Measurements from ENCODE around the gene LRP5.
A peak's percentile ranks its signal among the peaks of the same experiment; 100 is the strongest.

Gene LRP5

GRCh38 chr11:68293708-68294107 is 18.7 kb upstream of the LRP5 start:
- H3K18ac ChIP-seq (ENCODE audit: low read length): no peak overlapping the region
- no peak overlapping the region for H3K9ac ChIP-seq (ENCODE audit: low read depth, low read length, poor library complexity)
- no peak overlapping the region for H3K4me2 ChIP-seq (ENCODE audit: insufficient read depth, low read length, poor library complexity, severe bottlenecking)
- no peaks in the 10 kb centered on the region for H3K79me1 ChIP-seq (ENCODE audit: low read depth, low read length)
- no peak overlapping the region for H4K91ac ChIP-seq (ENCODE audit: low read depth, low read length, poor library complexity)
- H3K27ac ChIP-seq (replicated peaks; ENCODE audit: low read length): no peak overlapping the region
- no peak overlapping the region for H3K14ac ChIP-seq (ENCODE audit: low read length)
- no peak overlapping the region for H2AFZ ChIP-seq (ENCODE audit: low read length)
- H3K23ac ChIP-seq (ENCODE audit: low read depth, low read length, poor library complexity): no peak overlapping the region
- H2BK120ac ChIP-seq (ENCODE audit: low read depth, low read length): no peak overlapping the region
- peaks cover 0 to 12% (median 0%) of the 10 kb centered on the region in 3 experiments for H3K27me3 ChIP-seq (ENCODE audit: control insufficient read depth in 3 of 3, insufficient read depth in 3 of 3, low read depth in 1 of 3, low read length in 3 of 3)
- no peak overlapping the region for H2BK15ac ChIP-seq (ENCODE audit: low read length)
- no peak overlapping the region for H2BK12ac ChIP-seq (ENCODE audit: low read length)
- no peak overlapping the region for H2AK5ac ChIP-seq (ENCODE audit: low read depth, low read length)
- DNase-seq (ENCODE audit: low spot score): no peak
- H3K4me1 ChIP-seq (ENCODE audit: control insufficient read depth in 2 of 2, insufficient read depth in 1 of 2, low read depth in 1 of 2, low read length in 2 of 2): peaks cover 0 to 2% of the 10 kb centered on the region in 2 donors
- no peak overlapping the region for H2BK5ac ChIP-seq (ENCODE audit: low read length)
- no peak overlapping the region for H4K8ac ChIP-seq (ENCODE audit: low read depth, low read length)
- H3K4me3 ChIP-seq (ENCODE audit: low read length in 2 of 2): no peak overlapping the region
- peaks cover 0 to 10% of the 10 kb centered on the region in 2 donors for H3K9me3 ChIP-seq (replicated peaks in 1 of 2; ENCODE audit: control insufficient read depth in 2 of 2, insufficient read depth in 1 of 2, low read depth in 1 of 2, low read length in 2 of 2)
- no peaks in the 10 kb centered on the region for H3K36me3 ChIP-seq (replicated peaks in 1 of 2; ENCODE audit: control insufficient read depth in 2 of 2, insufficient read depth in 2 of 2, low read length in 2 of 2)
- no peak overlapping the region for H3K4ac ChIP-seq (ENCODE audit: low read length)
- no CpG with 5 or more reads among the region's 2 CpGs for WGBS, 2 donors (ENCODE audit: extremely low coverage in 2 of 2, insufficient read length in 2 of 2, insufficient replicate concordance in 1 of 2)

DNA sequence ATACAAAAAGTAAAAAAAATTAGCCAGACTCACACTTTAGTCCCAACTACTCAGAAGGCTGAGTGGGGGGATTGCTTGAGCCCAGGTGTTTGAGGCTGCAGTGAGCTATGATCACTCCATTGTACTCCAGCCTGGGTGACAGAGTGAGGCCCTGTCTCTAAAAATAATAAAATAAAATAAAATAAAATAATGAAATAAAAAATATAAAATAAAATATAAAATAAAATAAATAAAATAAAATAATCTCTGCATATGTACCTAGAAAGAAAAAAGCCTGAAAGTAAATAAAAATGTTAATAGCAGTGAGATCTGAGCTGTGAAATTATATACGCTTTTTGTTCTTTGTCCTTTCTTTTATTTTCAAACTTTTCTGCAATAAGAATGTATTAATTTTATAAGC is 17.1 kb upstream of the LRP5 start:
- Histone ChIP-seq H3K14ac (ENCODE audit: low read length) (no peak overlapping the region), H2AK5ac (ENCODE audit: low read depth, low read length) (no peak overlapping the region), H2BK5ac (ENCODE audit: low read length) (no peak overlapping the region), H3K27me3 (ENCODE audit: control insufficient read depth in 3 of 3, insufficient read depth in 3 of 3, low read depth in 1 of 3, low read length in 3 of 3) (peaks cover 0 to 18% (median 0%) of the 10 kb centered on the region in 3 experiments), H3K23ac (ENCODE audit: low read depth, low read length, poor library complexity) (no peak overlapping the region), H3K4me2 (ENCODE audit: insufficient read depth, low read length, poor library complexity, severe bottlenecking) (no peak overlapping the region), H3K4me1 (ENCODE audit: control insufficient read depth in 2 of 2, insufficient read depth in 1 of 2, low read depth in 1 of 2, low read length in 2 of 2) (peaks cover 0 to 2% of the 10 kb centered on the region in 2 donors), H4K91ac (ENCODE audit: low read depth, low read length, poor library complexity) (no peak overlapping the region), H3K9ac (ENCODE audit: low read depth, low read length, poor library complexity) (no peak overlapping the region), H2BK120ac (ENCODE audit: low read depth, low read length) (no peak overlapping the region), H3K18ac (ENCODE audit: low read length) (no peak overlapping the region), H2BK12ac (ENCODE audit: low read length) (no peak overlapping the region), H3K9me3 (replicated peaks in 1 of 2; ENCODE audit: control insufficient read depth in 2 of 2, insufficient read depth in 1 of 2, low read depth in 1 of 2, low read length in 2 of 2) (no peaks in the 10 kb centered on the region), H2AFZ (ENCODE audit: low read length) (no peak overlapping the region), H3K4ac (ENCODE audit: low read length) (no peak overlapping the region), H3K79me1 (ENCODE audit: low read depth, low read length) (peaks cover 3% of the 10 kb centered on the region), H3K36me3 (replicated peaks in 1 of 2; ENCODE audit: control insufficient read depth in 2 of 2, insufficient read depth in 2 of 2, low read length in 2 of 2) (no peaks in the 10 kb centered on the region), H4K8ac (ENCODE audit: low read depth, low read length) (no peak overlapping the region), H3K27ac (replicated peaks; ENCODE audit: low read length) (no peak overlapping the region), H3K4me3 (ENCODE audit: low read length in 2 of 2) (no peak overlapping the region), H2BK15ac (ENCODE audit: low read length) (no peak overlapping the region)
- DNase-seq (ENCODE audit: low spot score): no peak
- no CpG with 5 or more reads among the region's 1 CpG for WGBS, 2 donors (ENCODE audit: extremely low coverage in 2 of 2, insufficient read length in 2 of 2, insufficient replicate concordance in 1 of 2)

GRCh38 chr11:68295940-68296339 is 16.5 kb upstream of the LRP5 start:
- Histone ChIP-seq H2AK5ac (ENCODE audit: low read depth, low read length) (peak overlapping the region; percentile 28), H3K27me3 (ENCODE audit: control insufficient read depth in 3 of 3, insufficient read depth in 3 of 3, low read depth in 1 of 3, low read length in 3 of 3) (peaks cover 0 to 18% (median 0%) of the 10 kb centered on the region in 3 experiments), H2BK5ac (ENCODE audit: low read length) (no peak overlapping the region), H3K18ac (ENCODE audit: low read length) (no peak overlapping the region), H3K4ac (ENCODE audit: low read length) (no peak overlapping the region), H3K4me2 (ENCODE audit: insufficient read depth, low read length, poor library complexity, severe bottlenecking) (no peak overlapping the region), H3K14ac (ENCODE audit: low read length) (no peak overlapping the region), H3K9me3 (replicated peaks in 1 of 2; ENCODE audit: control insufficient read depth in 2 of 2, insufficient read depth in 1 of 2, low read depth in 1 of 2, low read length in 2 of 2) (no peaks in the 10 kb centered on the region), H3K27ac (replicated peaks; ENCODE audit: low read length) (no peak overlapping the region), H3K79me1 (ENCODE audit: low read depth, low read length) (peaks cover 3% of the 10 kb centered on the region), H3K9ac (ENCODE audit: low read depth, low read length, poor library complexity) (no peak overlapping the region), H2BK120ac (ENCODE audit: low read depth, low read length) (no peak overlapping the region), H2AFZ (ENCODE audit: low read length) (no peak overlapping the region), H3K4me1 (ENCODE audit: control insufficient read depth in 2 of 2, insufficient read depth in 1 of 2, low read depth in 1 of 2, low read length in 2 of 2) (peaks cover 0 to 2% of the 10 kb centered on the region in 2 donors), H2BK12ac (ENCODE audit: low read length) (no peak overlapping the region), H4K8ac (ENCODE audit: low read depth, low read length) (no peak overlapping the region), H3K4me3 (ENCODE audit: low read length in 2 of 2) (no peak overlapping the region), H2BK15ac (ENCODE audit: low read length) (no peak overlapping the region), H3K23ac (ENCODE audit: low read depth, low read length, poor library complexity) (no peak overlapping the region), H3K36me3 (replicated peaks in 1 of 2; ENCODE audit: control insufficient read depth in 2 of 2, insufficient read depth in 2 of 2, low read length in 2 of 2) (no peaks in the 10 kb centered on the region), H4K91ac (ENCODE audit: low read depth, low read length, poor library complexity) (no peak overlapping the region)
- no peak for DNase-seq (ENCODE audit: low spot score)
- no CpG with 5 or more reads among the region's 5 CpGs for WGBS, 2 donors (ENCODE audit: extremely low coverage in 2 of 2, insufficient read length in 2 of 2, insufficient replicate concordance in 1 of 2)

- peak overlapping the region; percentile 89 for H2AK5ac ChIP-seq (ENCODE audit: low read depth, low read length)
- H3K27ac ChIP-seq (replicated peaks; ENCODE audit: low read length): no peak overlapping the region
- H3K36me3 ChIP-seq (replicated peaks in 1 of 2; ENCODE audit: control insufficient read depth in 2 of 2, insufficient read depth in 2 of 2, low read length in 2 of 2): no peaks in the 10 kb centered on the region
- peak overlapping the region; percentile 53 for H2BK5ac ChIP-seq (ENCODE audit: low read length)
- peak overlapping the region; percentile 81 for H2BK15ac ChIP-seq (ENCODE audit: low read length)
- WGBS, 2 donors (ENCODE audit: extremely low coverage in 2 of 2, insufficient read length in 2 of 2, insufficient replicate concordance in 1 of 2): no CpG with 5 or more reads among the region's 15 CpGs
- peak overlapping the region; percentile 37 for H3K4ac ChIP-seq (ENCODE audit: low read length)
- H4K91ac ChIP-seq (ENCODE audit: low read depth, low read length, poor library complexity): no peak overlapping the region
- no peak overlapping the region for H3K4me3 ChIP-seq (ENCODE audit: low read length in 2 of 2)
- no peaks in the 10 kb centered on the region for H3K9me3 ChIP-seq (replicated peaks in 1 of 2; ENCODE audit: control insufficient read depth in 2 of 2, insufficient read depth in 1 of 2, low read depth in 1 of 2, low read length in 2 of 2)
- peaks cover 0 to 18% (median 0%) of the 10 kb centered on the region in 3 experiments for H3K27me3 ChIP-seq (ENCODE audit: control insufficient read depth in 3 of 3, insufficient read depth in 3 of 3, low read depth in 1 of 3, low read length in 3 of 3)
- peak overlapping the region; percentile 85 for H3K23ac ChIP-seq (ENCODE audit: low read depth, low read length, poor library complexity)
- H2BK12ac ChIP-seq (ENCODE audit: low read length): no peak overlapping the region
- H4K8ac ChIP-seq (ENCODE audit: low read depth, low read length): peak overlapping the region; percentile 23
- H3K4me2 ChIP-seq (ENCODE audit: insufficient read depth, low read length, poor library complexity, severe bottlenecking): no peak overlapping the region
- no peak for DNase-seq (ENCODE audit: low spot score)
- H2BK120ac ChIP-seq (ENCODE audit: low read depth, low read length): no peak overlapping the region
- H3K9ac ChIP-seq (ENCODE audit: low read depth, low read length, poor library complexity): peak overlapping the region; percentile 44
- peak overlapping the region; percentile 47 for H3K14ac ChIP-seq (ENCODE audit: low read length)
- peaks cover 3% of the 10 kb centered on the region for H3K79me1 ChIP-seq (ENCODE audit: low read depth, low read length)
- H2AFZ ChIP-seq (ENCODE audit: low read length): peak overlapping the region; percentile 77
- H3K4me1 ChIP-seq (ENCODE audit: control insufficient read depth in 2 of 2, insufficient read depth in 1 of 2, low read depth in 1 of 2, low read length in 2 of 2): peaks cover 0 to 2% of the 10 kb centered on the region in 2 donors
- peak overlapping the region; percentile 70 for H3K18ac ChIP-seq (ENCODE audit: low read length)
These were observed 15.9 kb upstream of the LRP5 start for GRCh38 chr11:68296344-68297051.

All from neuronal stem cell (in vitro differentiated cells).